ENCODE measurements around the gene SIRT2.

DNA sequence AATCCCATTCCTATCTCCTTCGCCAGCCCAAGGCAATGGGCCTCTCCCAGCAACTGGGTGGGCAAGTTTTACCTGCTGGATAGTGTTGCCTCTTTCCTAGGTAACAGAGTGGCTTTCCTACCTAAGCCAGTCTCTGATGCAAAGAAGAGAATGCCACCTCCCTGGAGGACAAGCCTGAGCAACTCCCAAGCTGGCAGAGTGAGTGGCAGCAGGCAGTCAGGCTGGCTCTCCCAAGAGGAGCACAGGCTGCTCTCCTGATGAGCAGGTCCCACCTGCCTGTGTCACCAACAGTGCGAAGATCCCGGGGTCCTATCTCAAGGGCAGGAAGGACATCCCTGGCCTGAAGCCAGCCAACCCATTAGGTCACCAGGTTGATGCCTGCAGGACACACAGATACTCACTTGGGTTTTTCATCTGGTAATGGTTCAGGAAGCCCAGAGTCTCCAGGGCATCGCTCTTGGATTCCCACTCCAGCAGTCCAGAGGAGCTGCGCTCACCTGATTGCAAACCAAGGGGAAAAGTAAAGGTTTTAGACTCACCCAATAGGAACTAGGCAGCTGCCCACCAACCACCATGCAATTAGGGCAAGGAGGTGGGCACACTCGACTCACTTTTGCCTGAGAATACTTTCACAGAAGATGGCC, 62.3 kb downstream of the SIRT2 start:
- TF ChIP-seq, protein P1, sequence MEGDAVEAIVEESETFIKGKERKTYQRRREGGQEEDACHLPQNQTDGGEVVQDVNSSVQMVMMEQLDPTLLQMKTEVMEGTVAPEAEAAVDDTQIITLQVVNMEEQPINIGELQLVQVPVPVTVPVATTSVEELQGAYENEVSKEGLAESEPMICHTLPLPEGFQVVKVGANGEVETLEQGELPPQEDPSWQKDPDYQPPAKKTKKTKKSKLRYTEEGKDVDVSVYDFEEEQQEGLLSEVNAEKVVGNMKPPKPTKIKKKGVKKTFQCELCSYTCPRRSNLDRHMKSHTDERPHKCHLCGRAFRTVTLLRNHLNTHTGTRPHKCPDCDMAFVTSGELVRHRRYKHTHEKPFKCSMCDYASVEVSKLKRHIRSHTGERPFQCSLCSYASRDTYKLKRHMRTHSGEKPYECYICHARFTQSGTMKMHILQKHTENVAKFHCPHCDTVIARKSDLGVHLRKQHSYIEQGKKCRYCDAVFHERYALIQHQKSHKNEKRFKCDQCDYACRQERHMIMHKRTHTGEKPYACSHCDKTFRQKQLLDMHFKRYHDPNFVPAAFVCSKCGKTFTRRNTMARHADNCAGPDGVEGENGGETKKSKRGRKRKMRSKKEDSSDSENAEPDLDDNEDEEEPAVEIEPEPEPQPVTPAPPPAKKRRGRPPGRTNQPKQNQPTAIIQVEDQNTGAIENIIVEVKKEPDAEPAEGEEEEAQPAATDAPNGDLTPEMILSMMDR (IDR thresholded peaks at IDR 0.05; ENCODE audit: poor library complexity, severe bottlenecking) = no peak
- TF ChIP-seq POLR2AphosphoS5 (IDR thresholded peaks at IDR 0.05) = no peak
- no peak for TF ChIP-seq TAF1 (IDR thresholded peaks at IDR 0.05; ENCODE audit: low read depth)
- TF ChIP-seq RAD21 (conservative IDR thresholded peaks at IDR 0.05) = no peak
- no peak for TF ChIP-seq EZH2 (IDR thresholded peaks at IDR 0.05; ENCODE audit: borderline replicate concordance, insufficient read depth, low read length, poor library complexity, severe bottlenecking)
- TF ChIP-seq, protein P2, sequence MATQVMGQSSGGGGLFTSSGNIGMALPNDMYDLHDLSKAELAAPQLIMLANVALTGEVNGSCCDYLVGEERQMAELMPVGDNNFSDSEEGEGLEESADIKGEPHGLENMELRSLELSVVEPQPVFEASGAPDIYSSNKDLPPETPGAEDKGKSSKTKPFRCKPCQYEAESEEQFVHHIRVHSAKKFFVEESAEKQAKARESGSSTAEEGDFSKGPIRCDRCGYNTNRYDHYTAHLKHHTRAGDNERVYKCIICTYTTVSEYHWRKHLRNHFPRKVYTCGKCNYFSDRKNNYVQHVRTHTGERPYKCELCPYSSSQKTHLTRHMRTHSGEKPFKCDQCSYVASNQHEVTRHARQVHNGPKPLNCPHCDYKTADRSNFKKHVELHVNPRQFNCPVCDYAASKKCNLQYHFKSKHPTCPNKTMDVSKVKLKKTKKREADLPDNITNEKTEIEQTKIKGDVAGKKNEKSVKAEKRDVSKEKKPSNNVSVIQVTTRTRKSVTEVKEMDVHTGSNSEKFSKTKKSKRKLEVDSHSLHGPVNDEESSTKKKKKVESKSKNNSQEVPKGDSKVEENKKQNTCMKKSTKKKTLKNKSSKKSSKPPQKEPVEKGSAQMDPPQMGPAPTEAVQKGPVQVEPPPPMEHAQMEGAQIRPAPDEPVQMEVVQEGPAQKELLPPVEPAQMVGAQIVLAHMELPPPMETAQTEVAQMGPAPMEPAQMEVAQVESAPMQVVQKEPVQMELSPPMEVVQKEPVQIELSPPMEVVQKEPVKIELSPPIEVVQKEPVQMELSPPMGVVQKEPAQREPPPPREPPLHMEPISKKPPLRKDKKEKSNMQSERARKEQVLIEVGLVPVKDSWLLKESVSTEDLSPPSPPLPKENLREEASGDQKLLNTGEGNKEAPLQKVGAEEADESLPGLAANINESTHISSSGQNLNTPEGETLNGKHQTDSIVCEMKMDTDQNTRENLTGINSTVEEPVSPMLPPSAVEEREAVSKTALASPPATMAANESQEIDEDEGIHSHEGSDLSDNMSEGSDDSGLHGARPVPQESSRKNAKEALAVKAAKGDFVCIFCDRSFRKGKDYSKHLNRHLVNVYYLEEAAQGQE (IDR thresholded peaks at IDR 0.05; ENCODE audit: borderline replicate concordance) = no peak
- no peak for TF ChIP-seq EP300 (conservative IDR thresholded peaks at IDR 0.05; ENCODE audit: poor library complexity, severe bottlenecking)
- no peak for TF ChIP-seq MXI1 (conservative IDR thresholded peaks at IDR 0.05; ENCODE audit: poor library complexity, severe bottlenecking)
